CD4-positive, alpha-beta T cell (primary cell): ENCODE results near the gene NRIP1. TPM values are rescaled to one million over a fixed set of nuclear protein-coding genes. Genes with fewer than 3 reads are reported as not detected.

Experiments used
- ATAC-seq: fragments of 200-7000 bp; cut with Tn5 transposase; one replicate; pipeline ENCODE4 v1.10.0; 2022; ENCODE audit warnings: mild to moderate bottlenecking; ENCODE audit not compliant: poor library complexity
- CTCF ChIA-PET: fragments of 350-600 bp; sonication (Branson Sonifier 250); formaldehyde crosslinking; loops from one replicate; lab custom pipeline; 2021; ENCODE audit warnings: antibody characterized with exemption, inconsistent platforms; lab: Charles Lee
- POLR2A ChIA-PET: fragments of 350-600 bp; sonication (Branson Sonifier 250); formaldehyde crosslinking; loops from one replicate; lab custom pipeline; 2021; ENCODE audit warnings: antibody characterized with exemption, inconsistent platforms; lab: Charles Lee
- DNase-seq, 14 experiments: peaks; one replicate each; pipeline ENCODE4 v3.0.0-alpha.2; 2013 to 2020; ENCODE audit warnings: mixed read lengths in 2 of 14
- H3K27ac ChIP-seq, 2 donors: one replicate each; pipeline versions ENCODE4 v1.5.1 to v1.7.0; 2013; ENCODE audit warnings: low read length in 2 of 2, low read depth in 1 of 2, mild to moderate bottlenecking in 1 of 2
- H3K27me3 ChIP-seq, 2 experiments: 1 replicate in 1 of 2; 2 replicates in 1 of 2; pipeline versions ENCODE4 v1.6.1 to v1.7.0; 2013; ENCODE audit warnings: low read length in 2 of 2, control low read depth in 1 of 2, mild to moderate bottlenecking in 1 of 2, moderate library complexity in 1 of 2; ENCODE audit not compliant: insufficient read depth in 2 of 2, control insufficient read depth in 1 of 2
- H3K36me3 ChIP-seq: one replicate; pipeline ENCODE4 v1.6.1; 2013; ENCODE audit warnings: low read length, control low read depth; ENCODE audit not compliant: insufficient read depth
- H3K4me1 ChIP-seq: one replicate; pipeline ENCODE4 v1.6.1; 2013; ENCODE audit warnings: low read length, control low read depth; ENCODE audit not compliant: insufficient read depth
- H3K4me3 ChIP-seq: one replicate; pipeline ENCODE4 v1.5.1; 2013; ENCODE audit warnings: mild to moderate bottlenecking, low read length, moderate library complexity
- H3K9me3 ChIP-seq, 2 experiments: 1 replicate in 1 of 2; 2 replicates in 1 of 2; pipeline versions ENCODE4 v1.6.1 to v1.7.0; 2013; ENCODE audit warnings: low read length in 2 of 2, mild to moderate bottlenecking in 2 of 2, control low read depth in 1 of 2, moderate library complexity in 1 of 2; ENCODE audit not compliant: control insufficient read depth in 1 of 2, insufficient read depth in 1 of 2
- H3K27ac Mint-ChIP-seq: one replicate; pipeline ENCODE4 v1.8.0; 2020; ENCODE audit warnings: mixed read lengths
- H3K27me3 Mint-ChIP-seq: one replicate; pipeline ENCODE4 v1.8.0; 2021; ENCODE audit warnings: mixed read lengths
- H3K36me3 Mint-ChIP-seq: one replicate; pipeline ENCODE4 v1.8.0; 2021; ENCODE audit warnings: low read depth, mixed read lengths
- H3K4me1 Mint-ChIP-seq: one replicate; pipeline ENCODE4 v1.8.0; 2021; ENCODE audit warnings: low read depth, mixed read lengths
- H3K4me3 Mint-ChIP-seq: one replicate; pipeline ENCODE4 v1.8.0; 2020; ENCODE audit warnings: mild to moderate bottlenecking, mixed read lengths
- H3K9me3 Mint-ChIP-seq: one replicate; pipeline ENCODE4 v1.8.0; 2020; ENCODE audit warnings: mixed read lengths
- CTCF ChIP-seq: fragments of 200-600 bp; IDR thresholded peaks from one replicate; pipeline ENCODE4 v1.8.0; 2022; ENCODE audit warnings: antibody characterized with exemption, mild to moderate bottlenecking
- intact Hi-C, 2 experiments: fragments of 100-400 bp; cut with DNase I in 1 of 2; cut with micrococcal nuclease in 1 of 2; formaldehyde crosslinking; loops; one replicate each; pipeline versions ENCODE4 v1.15.1 to v1.9.0; 2023 to 2025; cut with DNase I, micrococcal nuclease
- total RNA-seq, 174 experiments: library from RNA in 2 of 174; stranded (reverse) in 2 of 174; gene quantifications; one replicate each; pipeline ENCODE4 v1.2.3 and lab custom pipeline; 2021 to 2026

Gene NRIP1
- total RNA-seq, 2 experiments from 2014 or later = 41.6 to 50.1 TPM

- peak overlapping the region; percentile 2 for H3K27ac Mint-ChIP-seq
- ATAC-seq = no peak
- intact Hi-C loops = loop anchor here in 1 of 2 experiments (5.0 kb wide), 1 partner anchor 54 kb away; the partner anchor contains the start of gene NRIP1
- no peaks in the 10 kb centered on the region for H3K27me3 Mint-ChIP-seq
- H3K4me1 Mint-ChIP-seq = peaks cover 44% of the 10 kb centered on the region
- peaks cover 4% of the 10 kb centered on the region for H3K36me3 Mint-ChIP-seq
- Histone ChIP-seq H3K4me1 (peaks cover 4% of the 10 kb centered on the region), H3K27me3 (no peaks in the 10 kb centered on the region), H3K4me3 (no peak overlapping the region), H3K36me3 (peaks cover 3% of the 10 kb centered on the region), H3K27ac (no peak overlapping the region), H3K9me3 (no peaks in the 10 kb centered on the region)
- H3K9me3 Mint-ChIP-seq = no peaks in the 10 kb centered on the region
- no peak for TF ChIP-seq CTCF
- no peak for DNase-seq
- ChIA-PET CTCF (no interaction called here), POLR2A (interaction anchor here (0.6 to 3.9 kb wide), 2 partner anchors 34 to 57 kb away, joined by 3 to 50 read pairs; partner anchors contain the start of gene NRIP1)
- H3K4me3 Mint-ChIP-seq = no peak overlapping the region
Measured at GRCh38 chr21:15007716-15008296, 57.0 kb downstream of the NRIP1 start.

DNA sequence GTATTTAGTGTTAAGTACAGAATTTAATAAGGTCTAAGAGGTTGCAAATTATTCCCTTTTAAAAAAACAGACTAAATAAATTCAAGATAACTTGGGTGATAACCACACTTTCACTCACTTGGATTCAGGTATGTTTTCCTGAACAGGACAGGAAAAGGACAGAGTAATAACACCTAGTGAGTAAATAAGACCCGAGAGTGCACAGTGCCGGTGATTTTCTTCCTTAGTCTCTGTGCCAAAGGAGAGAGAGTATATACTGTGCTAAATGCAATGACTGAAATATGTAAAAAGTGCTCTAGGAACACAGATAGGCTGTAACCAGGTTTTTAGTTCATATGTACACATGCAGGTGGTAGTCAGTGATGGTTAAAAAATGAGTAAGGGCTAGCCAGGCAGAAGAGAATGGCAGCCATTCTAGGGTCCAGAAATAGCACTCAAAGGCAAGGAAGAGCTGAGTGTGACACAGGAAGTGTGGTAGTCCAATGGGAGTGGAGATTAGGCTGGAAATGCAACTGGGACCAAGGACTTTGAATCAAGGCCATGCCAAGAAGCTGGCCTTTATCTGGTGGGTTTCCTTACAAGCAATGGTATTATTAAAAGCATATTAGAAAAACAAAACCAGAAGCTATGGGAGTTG is 58.1 kb downstream of the NRIP1 start:
- peaks cover 4% of the 10 kb centered on the region for H3K4me1 ChIP-seq
- no peaks in the 10 kb centered on the region for H3K9me3 ChIP-seq
- ChIA-PET CTCF (no interaction called here), POLR2A (interaction anchor here (1.0 to 3.9 kb wide), 2 partner anchors 59 to 514 kb away, joined by 3 to 50 read pairs; partner anchors contain the start of gene NRIP1)
- H3K9me3 Mint-ChIP-seq = no peaks in the 10 kb centered on the region
- no peak for TF ChIP-seq CTCF
- ATAC-seq = no peak
- no peak overlapping the region for H3K4me3 Mint-ChIP-seq
- peak overlapping the region; percentile 80 for H3K27ac Mint-ChIP-seq
- H3K27me3 ChIP-seq = no peaks in the 10 kb centered on the region
- no peak overlapping the region for H3K27ac ChIP-seq
- peaks cover 49% of the 10 kb centered on the region for H3K4me1 Mint-ChIP-seq
- H3K4me3 ChIP-seq = no peak overlapping the region
- intact Hi-C loops = loop anchor here in 1 of 2 experiments (5.0 kb wide), 1 partner anchor 56 kb away; the partner anchor contains the start of gene NRIP1
- H3K36me3 Mint-ChIP-seq = peaks cover 4% of the 10 kb centered on the region
- no peaks in the 10 kb centered on the region for H3K36me3 ChIP-seq
- no peaks in the 10 kb centered on the region for H3K27me3 Mint-ChIP-seq
- DNase-seq = no peak

GRCh38 chr21:15005391-15005790 is 59.4 kb downstream of the NRIP1 start:
- no peaks in the 10 kb centered on the region for H3K27me3 Mint-ChIP-seq
- Histone ChIP-seq H3K4me3 (peak overlapping the region; percentile 37), H3K36me3 (no peaks in the 10 kb centered on the region), H3K4me1 (peaks cover 4% of the 10 kb centered on the region), H3K27me3 (no peaks in the 10 kb centered on the region), H3K27ac (peak overlapping the region in 1 of 2 donors; percentile 14), H3K9me3 (no peaks in the 10 kb centered on the region)
- intact Hi-C loops = loop anchor here in 1 of 2 experiments (5.0 kb wide), 1 partner anchor 57 kb away; the partner anchor contains the start of gene NRIP1
- ATAC-seq (peak; percentile 84), DNase-seq (peak in 7 of 14 experiments; percentile 2 to 36 (median 20))
- CTCF ChIA-PET = no interaction called here
- peak overlapping the region; percentile 57 for H3K4me3 Mint-ChIP-seq
- no peaks in the 10 kb centered on the region for H3K9me3 Mint-ChIP-seq
- TF ChIP-seq CTCF = no peak
- H3K4me1 Mint-ChIP-seq = peaks cover 50% of the 10 kb centered on the region
- POLR2A ChIA-PET = interaction anchor here (0.6 to 3.9 kb wide), 8 partner anchors 9 to 519 kb away, joined by 3 to 50 read pairs (median 4); partner anchors contain the start of gene NRIP1
- peak overlapping the region; percentile 80 for H3K27ac Mint-ChIP-seq
- H3K36me3 Mint-ChIP-seq = peaks cover under 1% of the 10 kb centered on the region
